HG02970 (cell line): Measurements from ENCODE around the gene GGA3.
"Not testable (repeated sequence)": the region's sequence is repeated elsewhere in the genome, so short reads cannot be mapped to it uniquely, and the experiment has no call there.

Experiments used
- ATAC-seq: cut with Tn5 transposase; IDR thresholded peaks from one replicate; pipeline ENCODE4 v1.9.1; 2021; ENCODE audit warnings: mild to moderate bottlenecking, moderate library complexity, moderate number of reproducible peaks; ENCODE audit not compliant: unreplicated experiment, low FRiP score

The GGA3 gene

GRCh38 chr17:75261336-75262111 lies at the start of gene GGA3, which contains the start of gene MRPS7:
Gene GGA3 (minus strand): TSS chr17:75261606. CDS start chr17:75261587, 19 bp downstream.
Gene MRPS7 (plus strand): TSS chr17:75261879. CDS start chr17:75261901, 22 bp downstream.
- peak; percentile 85 for ATAC-seq

GRCh38 chr17:75308732-75309629 lies 47.6 kb upstream of the GGA3 start:
- ATAC-seq = no peak

DNA sequence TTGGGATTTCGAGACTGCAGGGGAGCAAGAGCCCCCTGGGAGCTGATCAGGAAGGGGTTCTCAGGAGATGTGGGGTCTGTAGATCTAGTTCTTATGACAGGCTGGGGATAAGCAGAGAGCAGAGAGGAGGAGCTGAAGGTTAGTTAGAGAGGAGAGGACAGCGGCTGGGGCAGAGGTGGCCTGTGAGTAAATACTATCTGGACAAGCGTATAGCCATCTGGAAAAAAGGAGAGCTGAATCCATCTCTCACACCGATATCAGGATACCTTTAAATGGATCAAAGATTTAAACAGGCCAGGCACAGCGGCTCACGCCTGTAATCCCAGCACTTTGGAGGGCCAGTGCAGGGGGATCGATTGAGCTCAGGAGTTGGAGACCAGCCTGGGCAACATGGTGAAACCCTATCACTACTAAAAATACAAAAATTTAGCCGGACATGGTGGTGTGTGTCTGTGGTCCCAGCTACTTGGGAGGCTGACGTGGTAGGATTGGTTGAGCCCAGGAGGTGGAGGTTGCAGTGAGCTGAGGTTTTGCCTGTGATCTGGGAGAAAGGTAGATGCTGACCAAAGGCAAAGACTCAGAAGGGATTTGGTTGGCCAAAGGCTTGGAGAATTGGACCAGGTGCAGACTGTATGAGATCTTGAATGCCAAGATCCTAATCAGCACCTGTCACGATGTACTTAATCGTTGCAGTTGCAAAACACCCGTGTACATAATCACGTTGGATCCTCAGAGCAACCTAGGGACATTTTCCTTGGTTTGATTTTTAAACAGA lies 46.7 kb upstream of the GGA3 start:
- ATAC-seq = no peak

DNA sequence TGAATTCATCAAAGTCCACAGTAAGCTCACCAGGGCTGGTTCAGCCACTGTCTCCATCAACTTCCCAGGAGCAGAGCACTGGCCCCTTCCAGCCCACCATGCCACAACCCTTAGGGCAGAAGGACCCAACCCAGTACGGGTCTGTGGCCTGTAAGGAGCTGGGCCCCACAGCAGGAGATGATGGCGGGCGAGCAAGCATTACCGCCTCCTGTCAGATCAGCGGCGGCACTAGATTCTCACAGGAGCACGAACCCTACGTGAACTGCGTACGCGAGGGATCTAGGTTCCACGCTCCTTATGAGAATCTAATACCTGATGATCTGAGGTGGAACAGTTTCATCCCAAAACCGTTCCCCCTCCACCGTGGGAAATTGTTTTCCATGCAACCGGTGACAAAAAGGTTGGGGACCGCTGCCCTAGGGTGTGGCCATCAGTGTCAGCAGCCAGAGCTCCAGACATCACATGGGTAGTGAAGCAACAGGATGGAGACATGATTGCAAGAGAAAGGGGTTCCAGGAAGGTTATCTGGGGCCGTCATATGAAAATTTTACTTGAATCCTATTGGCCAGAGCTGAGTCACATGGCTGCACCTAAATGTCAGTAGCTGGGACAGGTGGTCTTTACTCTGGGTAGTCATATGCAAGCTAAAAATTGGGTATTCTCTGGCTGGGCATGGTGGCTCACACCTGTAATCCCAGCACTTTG lies 40.2 kb upstream of the GGA3 start:
- no peak for ATAC-seq

GRCh38 chr17:75301049-75301448 lies 39.6 kb upstream of the GGA3 start:
- no peak for ATAC-seq

GRCh38 chr17:75300280-75300679 lies 38.9 kb upstream of the GGA3 start:
- ATAC-seq = no peak

DNA sequence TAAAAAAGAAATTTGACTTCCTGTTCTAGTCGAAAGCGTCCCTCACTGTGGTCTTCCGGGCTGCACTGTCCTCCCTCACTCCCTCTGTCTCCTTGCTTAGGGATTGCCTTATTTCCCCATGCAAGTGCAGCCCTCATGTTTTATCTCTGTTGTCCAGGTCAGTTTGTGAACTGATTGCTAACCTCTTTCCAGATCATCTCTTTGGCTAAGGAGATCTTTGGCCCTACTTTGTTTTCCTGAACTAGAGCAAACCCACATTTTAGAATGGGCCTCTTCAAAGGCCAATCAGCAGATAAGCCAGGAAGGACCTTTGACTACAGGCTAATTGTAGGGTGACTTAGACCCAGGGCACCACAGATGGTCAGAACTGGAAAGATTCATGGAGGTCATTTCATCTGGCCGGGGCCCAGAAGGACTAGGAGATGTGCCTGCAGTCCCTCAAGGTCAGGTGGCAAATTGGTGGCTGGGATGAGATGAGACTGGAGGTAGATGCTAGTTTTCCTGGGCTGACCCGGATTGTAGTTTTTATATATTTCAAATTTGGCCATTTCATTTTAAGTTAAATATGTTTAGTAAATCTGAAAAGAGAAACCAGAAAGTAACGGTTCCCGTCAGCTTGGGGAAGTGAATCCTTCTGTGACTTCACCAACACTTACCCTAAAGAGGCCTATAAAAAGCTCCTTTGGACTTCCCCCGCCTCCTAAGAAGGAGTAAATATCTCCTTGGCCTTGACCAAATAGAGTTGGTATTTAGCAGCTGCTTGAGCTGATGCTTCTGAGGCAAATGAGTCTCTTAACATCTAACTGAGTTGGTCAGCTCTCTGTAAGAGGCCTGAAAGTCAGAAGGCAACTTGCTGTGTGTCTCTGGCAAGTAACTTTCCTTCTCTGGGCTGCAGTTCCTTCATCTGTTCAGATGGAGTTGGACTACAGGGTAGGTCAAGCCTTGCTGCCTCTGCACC lies 34.1 kb upstream of the GGA3 start:
- peak; percentile 57 for ATAC-seq

DNA sequence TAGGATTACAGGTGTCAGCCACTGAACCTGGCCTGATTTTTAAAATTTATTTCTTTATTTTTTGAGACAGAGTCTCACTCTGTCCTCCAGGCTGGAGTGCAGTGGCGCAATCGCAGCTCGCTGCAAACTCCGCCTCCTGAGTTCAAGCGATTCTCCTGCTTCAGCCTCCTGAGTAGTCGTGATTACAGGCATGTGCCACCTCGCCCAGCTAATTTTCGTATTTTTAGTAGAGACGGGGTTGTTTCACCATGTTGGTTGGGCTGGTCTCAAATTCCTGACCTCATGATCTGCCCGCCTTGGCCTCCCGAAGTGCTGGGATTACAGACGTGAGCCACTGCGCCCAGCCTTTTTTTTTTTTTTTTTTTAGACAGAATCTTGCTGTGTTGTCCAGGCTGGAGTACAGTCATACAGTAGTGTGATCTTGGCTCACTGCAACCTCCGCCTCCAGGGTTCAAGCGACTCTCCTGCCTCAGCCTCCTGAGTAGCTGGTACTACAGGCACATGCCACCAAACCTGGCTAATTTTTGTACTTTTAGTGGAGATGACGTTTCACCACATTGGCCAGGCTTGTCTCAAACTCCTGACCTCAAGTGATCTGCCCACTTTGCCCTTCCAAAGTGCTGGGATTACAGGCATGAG lies 31.5 kb upstream of the GGA3 start:
- not testable (repeated sequence) for ATAC-seq

DNA sequence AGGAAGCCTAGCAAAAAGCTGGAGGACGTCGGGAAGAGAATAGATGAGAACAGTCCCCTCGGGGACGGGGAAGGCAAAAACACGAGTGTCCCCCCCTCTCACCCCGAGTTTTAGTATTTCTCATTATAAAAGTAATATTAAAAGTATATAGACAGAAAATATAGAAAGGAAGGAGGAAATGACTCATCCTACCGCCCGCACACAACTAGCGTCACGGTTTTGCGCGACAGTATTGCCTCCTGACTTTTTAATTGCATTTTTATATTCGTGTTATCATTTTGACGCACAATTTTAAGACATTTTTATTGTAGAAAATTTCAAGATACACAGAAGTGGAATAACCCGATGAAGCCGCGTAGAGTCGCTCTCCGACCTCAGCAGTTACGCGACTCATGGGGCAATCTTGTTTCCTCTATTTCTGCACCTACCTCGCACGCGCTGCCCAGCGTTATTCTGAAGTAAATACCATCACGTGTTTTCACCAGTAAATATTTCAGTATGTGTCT lies 28.5 kb upstream of the GGA3 start:
- peak; percentile 12 for ATAC-seq

- peak; percentile 89 for ATAC-seq
Measured at GRCh38 chr17:75289115-75289831, 27.9 kb upstream of the GGA3 start, which contains the start of gene SLC25A19. Gene SLC25A19 (minus strand): TSS chr17:75289433. CDS start chr17:75286764, 2,669 bp downstream.

DNA sequence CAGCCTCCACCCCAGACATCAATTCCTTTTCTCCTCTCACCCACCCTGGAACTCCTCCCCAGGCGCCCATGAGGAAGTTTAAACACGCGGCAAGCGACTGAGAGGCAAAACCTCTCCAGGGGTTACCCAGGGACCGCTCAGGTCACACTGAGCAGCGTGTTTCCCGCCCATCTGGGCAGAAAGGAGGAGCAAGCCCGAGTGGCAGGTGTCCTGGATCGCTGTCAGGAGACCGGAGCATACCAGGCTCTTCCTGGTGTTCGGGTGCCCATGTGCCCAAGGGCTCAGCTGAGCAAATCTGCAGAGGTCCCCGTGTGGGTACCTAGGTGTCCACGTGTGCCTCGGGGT lies 27.3 kb upstream of the GGA3 start:
- peak; percentile 7 for ATAC-seq

- ATAC-seq = no peak
Measured at GRCh38 chr17:75288359-75288758, 27.0 kb upstream of the GGA3 start.

GRCh38 chr17:75287221-75287620 lies 25.8 kb upstream of the GGA3 start:
- no peak for ATAC-seq

GRCh38 chr17:75285123-75285522 lies 23.7 kb upstream of the GGA3 start:
- ATAC-seq = no peak

DNA sequence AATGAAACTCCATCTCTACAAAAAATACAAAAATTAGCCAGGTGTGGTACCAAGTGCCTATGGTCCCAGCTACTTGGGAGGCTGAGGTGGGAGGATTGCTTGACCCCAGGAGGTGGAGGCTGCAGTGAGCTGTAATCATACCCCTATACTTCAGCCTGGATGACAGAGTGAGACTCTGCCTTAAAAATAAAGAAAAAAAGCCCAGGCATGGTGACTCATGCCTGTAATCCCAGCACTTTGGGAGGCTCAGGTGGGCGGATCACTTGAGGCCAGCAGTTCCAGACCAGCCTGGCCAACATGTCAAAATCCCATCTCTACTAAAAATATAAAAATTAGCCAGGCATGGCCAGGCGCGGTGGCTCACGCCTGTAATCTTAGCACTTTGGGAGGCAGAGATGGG lies 18.8 kb upstream of the GGA3 start:
- ATAC-seq = not testable (repeated sequence)

GRCh38 chr17:75277664-75278071 lies 16.3 kb upstream of the GGA3 start:
- no peak for ATAC-seq

- ATAC-seq = no peak
Measured at GRCh38 chr17:75273977-75274708, 12.7 kb upstream of the GGA3 start.
